ACHN (cell line): Measurements from ENCODE around the gene GANC.

Experiments
- DNase-seq: peaks from one replicate; pipeline ENCODE4 v3.0.0-alpha.2; 2015
- in situ Hi-C: cut with HindIII; loops from 2 replicates; pipeline ENCODE4 v1.10.0; 2017; ENCODE audit warnings: low sequenced_read_pairs, low pct_ligation_motif_present, low pct_unique_long_range_greater_than_20kb

The GANC gene

GRCh38 chr15:42401544-42402454, 128.8 kb downstream of the GANC start:
- in situ Hi-C loops = no loop called here
- DNase-seq = no peak

- no peak for DNase-seq
Observed at GRCh38 chr15:42402455-42403205, 129.6 kb downstream of the GANC start.

GRCh38 chr15:42403389-42403788, 130.4 kb downstream of the GANC start:
- no peak for DNase-seq
- in situ Hi-C loops = no loop called here

More at GRCh38 chr15:42402455-42403205, 129.6 kb downstream of the GANC start:
- in situ Hi-C loops = no loop called here

- in situ Hi-C loops = no loop called here
- DNase-seq = no peak
Observed at GRCh38 chr15:42404461-42405235, 131.6 kb downstream of the GANC start.

- in situ Hi-C loops = no loop called here
- no peak for DNase-seq
Observed at GRCh38 chr15:42405863-42406482, 133.0 kb downstream of the GANC start.
